GM18951 (cell line): ENCODE results near the gene PRKG1.

Experiments
- POLR2A ChIP-seq: IDR thresholded peaks from 4 replicates; pipeline ENCODE4 v1.6.1; 2011; ENCODE audit warnings: mild to moderate bottlenecking; ENCODE audit not compliant: insufficient read length, insufficient read depth; ENCODE audit errors: extremely low read depth
- in situ Hi-C: fragments of 300-500 bp; cut with MboI; formaldehyde crosslinking; loops from one replicate; pipeline ENCODE4 v1.12.0; 2022; ENCODE audit warnings: low sequenced_read_pairs, mixed read lengths, inconsistent platforms; ENCODE audit not compliant: unreplicated experiment

Gene PRKG1

GRCh38 chr10:51792678-51793077 is 718.4 kb downstream of the PRKG1 start:
- in situ Hi-C loops, result no loop called here
- TF ChIP-seq POLR2A, result no peak

GRCh38 chr10:51800121-51800520 is 725.8 kb downstream of the PRKG1 start:
- no peak for TF ChIP-seq POLR2A
- in situ Hi-C loops, result no loop called here

GRCh38 chr10:51800725-51801424 is 726.6 kb downstream of the PRKG1 start:
- in situ Hi-C loops, result no loop called here
- TF ChIP-seq POLR2A, result no peak

GRCh38 chr10:51802030-51802429 is 727.7 kb downstream of the PRKG1 start:
- in situ Hi-C loops, result no loop called here
- no peak for TF ChIP-seq POLR2A

- TF ChIP-seq POLR2A, result no peak
- in situ Hi-C loops, result no loop called here
These were observed 730.6 kb downstream of the PRKG1 start for GRCh38 chr10:51804866-51805265.

- no peak for TF ChIP-seq POLR2A
- in situ Hi-C loops, result no loop called here
These were observed 732.0 kb downstream of the PRKG1 start for GRCh38 chr10:51806079-51806835.

- TF ChIP-seq POLR2A, result no peak
- in situ Hi-C loops, result no loop called here
These were observed 733.9 kb downstream of the PRKG1 start for GRCh38 chr10:51808187-51808586.

GRCh38 chr10:51815723-51816122 is 741.4 kb downstream of the PRKG1 start:
- TF ChIP-seq POLR2A, result no peak
- in situ Hi-C loops, result no loop called here

GRCh38 chr10:51821045-51821444 is 746.8 kb downstream of the PRKG1 start:
- TF ChIP-seq POLR2A, result no peak
- in situ Hi-C loops, result no loop called here

- no peak for TF ChIP-seq POLR2A
- in situ Hi-C loops, result no loop called here
These were observed 747.5 kb downstream of the PRKG1 start for GRCh38 chr10:51821745-51822144.

GRCh38 chr10:51832652-51833383 is 758.5 kb downstream of the PRKG1 start:
- in situ Hi-C loops, result no loop called here
- TF ChIP-seq POLR2A, result no peak

GRCh38 chr10:51834548-51834947 is 760.3 kb downstream of the PRKG1 start:
- in situ Hi-C loops, result no loop called here
- TF ChIP-seq POLR2A, result no peak

- in situ Hi-C loops, result no loop called here
- TF ChIP-seq POLR2A, result no peak
These were observed 764.2 kb downstream of the PRKG1 start for GRCh38 chr10:51838471-51838870.
